SK-N-SH (cell line): ENCODE measurements around the gene LMNTD2. TPM values are rescaled to one million over a fixed set of nuclear protein-coding genes. Genes with fewer than 3 reads are reported as not detected.

Source experiments
- CTCF ChIA-PET: fragments of 300-600, 350-600 bp; formaldehyde crosslinking; extraction: SDS; loops from one replicate; lab custom pipeline; 2021; lab: Yijun Ruan, JAX
- POLR2A ChIA-PET: fragments of 350-600 bp; sonication (Branson Sonifier 250); formaldehyde crosslinking; extraction: SDS; loops from one replicate; lab custom pipeline; 2020; ENCODE audit warnings: antibody characterized with exemption, inconsistent platforms; lab: Yijun Ruan, JAX
- DNase-seq: peaks from one replicate; pipeline ENCODE4 v3.0.0; 2012
- H2AFZ ChIP-seq: fragments of 200-600 bp; sonication (generic); 2 replicates; pipeline ENCODE4 v1.8.1; 2016; ENCODE audit warnings: antibody characterized with exemption, mild to moderate bottlenecking, low read depth
- H3F3A ChIP-seq: fragments of 200-600 bp; sonication (generic); replicated peaks from 2 replicates; pipeline ENCODE3; 2016; ENCODE audit warnings: antibody characterized with exemption, mild to moderate bottlenecking; ENCODE audit not compliant: insufficient read depth
- H3K27ac ChIP-seq, 2 experiments: fragments of 200-500 bp in 1 of 2; fragments of 200-600 bp in 1 of 2; sonication (Bioruptor generic) in 1 of 2; sonication (generic), shearing (Covaris generic) in 1 of 2; 2 replicates each; pipeline versions ENCODE4 v1.5.1 to v1.6.1; 2014 to 2016; ENCODE audit warnings: low read depth in 2 of 2, inconsistent platforms in 1 of 2, low read length in 1 of 2, mild to moderate bottlenecking in 1 of 2, mixed read lengths in 1 of 2
- H3K27me3 ChIP-seq: fragments of 200-600 bp; sonication (generic), shearing (Covaris generic); 2 replicates; pipeline ENCODE4 v1.6.1; 2016; ENCODE audit warnings: mixed run types; ENCODE audit not compliant: insufficient read depth
- H3K36me3 ChIP-seq, 2 experiments: fragments of 200-500 bp in 1 of 2; fragments of 200-600 bp in 1 of 2; sonication (Bioruptor generic) in 1 of 2; sonication (generic) in 1 of 2; replicated peaks in 1 of 2; 2 replicates each; pipeline versions ENCODE3 to v1.5.1; 2014 to 2016; ENCODE audit warnings: low read length in 1 of 2, mild to moderate bottlenecking in 1 of 2; ENCODE audit not compliant: insufficient read depth in 2 of 2, control insufficient read depth in 1 of 2
- H3K4me1 ChIP-seq, 2 experiments: fragments of 200-500 bp in 1 of 2; fragments of 200-600 bp in 1 of 2; sonication (Bioruptor generic) in 1 of 2; sonication (generic), shearing (Covaris generic) in 1 of 2; 2 replicates each; pipeline versions ENCODE4 v1.5.1 to v1.6.1; 2014 to 2016; ENCODE audit warnings: low read depth in 1 of 2, low read length in 1 of 2, mixed run types in 1 of 2; ENCODE audit not compliant: insufficient read depth in 2 of 2, control insufficient read depth in 1 of 2
- H3K4me2 ChIP-seq: fragments of 200-600 bp; sonication (generic), shearing (Covaris generic); 2 replicates; pipeline ENCODE4 v1.6.1; 2017; ENCODE audit warnings: mixed run types
- H3K4me3 ChIP-seq, 2 experiments: fragments of 200-500 bp in 1 of 2; fragments of 200-600 bp in 1 of 2; sonication (Bioruptor generic) in 1 of 2; sonication (generic), shearing (Covaris generic) in 1 of 2; 2 replicates each; pipeline versions ENCODE4 v1.5.1 to v1.8.1; 2014 to 2016; ENCODE audit warnings: low read depth in 2 of 2, inconsistent platforms in 1 of 2, low read length in 1 of 2, mild to moderate bottlenecking in 1 of 2, mixed read lengths in 1 of 2, moderate library complexity in 1 of 2
- H3K79me2 ChIP-seq: fragments of 200-600 bp; sonication (generic); 2 replicates; pipeline ENCODE4 v1.8.1; 2017; ENCODE audit warnings: mild to moderate bottlenecking; ENCODE audit not compliant: insufficient read depth
- H3K9ac ChIP-seq: fragments of 200-600 bp; sonication (generic); 2 replicates; pipeline ENCODE4 v1.6.1; 2017; ENCODE audit warnings: mixed run types
- H3K9me2 ChIP-seq: fragments of 200-600 bp; sonication (generic); 2 replicates; pipeline ENCODE4 v1.6.1; 2017; ENCODE audit warnings: mixed run types
- H3K9me3 ChIP-seq: fragments of 200-600 bp; sonication (generic); 2 replicates; pipeline ENCODE4 v1.6.1; 2017; ENCODE audit warnings: mixed run types, mild to moderate bottlenecking, moderate library complexity
- H4K20me1 ChIP-seq: fragments of 200-600 bp; sonication (generic); 2 replicates; pipeline ENCODE4 v1.6.1; 2017; ENCODE audit warnings: mild to moderate bottlenecking, mixed run types; ENCODE audit not compliant: insufficient read depth
- CHD2 ChIP-seq: fragments of 150-350 bp; IDR thresholded peaks from 2 replicates; pipeline ENCODE4 v1.6.1; 2018; ENCODE audit warnings: low read length; ENCODE audit not compliant: partially characterized antibody
- FOSL2 ChIP-seq: IDR thresholded peaks from 2 replicates; pipeline ENCODE4 v1.4.0; 2012; ENCODE audit warnings: low read depth, mild to moderate bottlenecking, moderate library complexity, borderline replicate concordance
- GABPA ChIP-seq: IDR thresholded peaks from 2 replicates; pipeline ENCODE4 v1.4.0; 2012; ENCODE audit warnings: low read depth, mild to moderate bottlenecking
- IRF3 ChIP-seq: fragments of 150-350 bp; IDR thresholded peaks from 2 replicates; pipeline ENCODE4 v1.6.1; 2016; ENCODE audit warnings: mild to moderate bottlenecking, low read depth, low read length
- JUND ChIP-seq: IDR thresholded peaks from 2 replicates; pipeline ENCODE4 v1.4.0; 2012
- MEF2A ChIP-seq: IDR thresholded peaks from 2 replicates; pipeline ENCODE4 v1.4.0; 2012; ENCODE audit warnings: low read depth, borderline replicate concordance
- NFIC ChIP-seq: IDR thresholded peaks from 2 replicates; pipeline ENCODE4 v1.4.0; 2012; ENCODE audit warnings: borderline replicate concordance
- PBX3 ChIP-seq: IDR thresholded peaks from 2 replicates; pipeline ENCODE4; 2012
- RAD21 ChIP-seq: IDR thresholded peaks from 2 replicates; pipeline ENCODE4 v1.6.1; 2012; ENCODE audit warnings: mild to moderate bottlenecking, low read length
- RCOR1 ChIP-seq: fragments of 150-350 bp; IDR thresholded peaks from 2 replicates; pipeline ENCODE4 v1.6.1; 2017; ENCODE audit warnings: antibody characterized with exemption, low read length
- TCF12 ChIP-seq: IDR thresholded peaks from 2 replicates; pipeline ENCODE4 v1.4.0; 2012
- TEAD4 ChIP-seq: IDR thresholded peaks from 2 replicates; pipeline ENCODE4 v1.4.0; 2012; ENCODE audit warnings: mild to moderate bottlenecking, borderline replicate concordance; ENCODE audit not compliant: insufficient read depth
- USF1 ChIP-seq: IDR thresholded peaks from 2 replicates; pipeline ENCODE4 v1.4.0; 2012; ENCODE audit warnings: low read depth, borderline replicate concordance
- YY1 ChIP-seq: IDR thresholded peaks from 2 replicates; pipeline ENCODE4 v1.4.0; 2012; ENCODE audit warnings: low read depth, mild to moderate bottlenecking
- WGBS: methylation state at CpG from one replicate; pipeline ENCODE4 v1.1.6; 2017; ENCODE audit warnings: low lambda C conversion rate; 5-methylcytosine and 5-hydroxymethylcytosine counted together
- polyA plus RNA-seq, 3 experiments: library from polyadenylated mRNA; depleted of rRNA; stranded (reverse); fragments of >200 nt; gene quantifications; 2 replicates each; pipeline ENCODE4 v1.2.3, GENCODE V29; 2012
- TF ChIP-seq, protein P1 (sequence below): IDR thresholded peaks from 2 replicates; pipeline ENCODE4 v1.4.0; 2012; ENCODE audit warnings: low read depth
- TF ChIP-seq, protein P2 (sequence below): IDR thresholded peaks from 2 replicates; pipeline ENCODE4 v1.6.1; 2012; ENCODE audit warnings: mild to moderate bottlenecking, low read depth, low read length, moderate library complexity

Gene LMNTD2
- polyA plus RNA-seq, 1 of the 3 experiments (the other 2 are of a cell fraction): 2.4 TPM

GRCh38 chr11:603154-603553 lies 42.6 kb upstream of the LMNTD2 start:
- H2AFZ ChIP-seq: no peak overlapping the region
- no peak overlapping the region for H3K4me2 ChIP-seq
- no peak overlapping the region for H3K9ac ChIP-seq
- no peak overlapping the region for H3K4me3 ChIP-seq
- no peak overlapping the region for H3K27ac ChIP-seq
- peaks cover 15% of the 10 kb centered on the region; the same call in 1 of the 2 replicates for H4K20me1 ChIP-seq
- no peaks in the 10 kb centered on the region for H3K9me2 ChIP-seq
- DNase-seq: no peak
- no peaks in the 10 kb centered on the region for H3K27me3 ChIP-seq
- no peaks in the 10 kb centered on the region for H3K9me3 ChIP-seq
- H3K4me1 ChIP-seq: peaks cover 4 to 14% of the 10 kb centered on the region in 2 experiments; a peak in 1 of 4 replicates
- TF ChIP-seq TEAD4 (no peak), JUND (no peak), IRF3 (no peak), GABPA (no peak), RAD21 (no peak), FOSL2 (no peak)
- TF ChIP-seq, all 33 proteins: peak for 0
- peaks cover 47 to 70% of the 10 kb centered on the region in 2 experiments for H3K36me3 ChIP-seq
- H3K79me2 ChIP-seq: peaks cover 17% of the 10 kb centered on the region; the same call in 1 of the 2 replicates
- 92% methylated on average over 11 of the region's 13 CpGs for WGBS
- ChIA-PET CTCF (interaction anchor here (0.9 to 1.0 kb wide), 2 partner anchors 48 to 124 kb away, joined by 3 read pairs; no protein-coding TSS in a partner anchor), POLR2A (no interaction called here)
- no peaks in the 10 kb centered on the region for H3F3A ChIP-seq

- POLR2A ChIA-PET: no interaction called here
- Histone ChIP-seq H3K4me3 (no peak overlapping the region), H3K4me1 (peaks cover 4 to 13% of the 10 kb centered on the region in 2 experiments; a peak in 1 of 4 replicates), H3K9me3 (no peaks in the 10 kb centered on the region), H3K36me3 (peaks cover 38 to 67% of the 10 kb centered on the region in 2 experiments), H3K9me2 (no peaks in the 10 kb centered on the region), H3K79me2 (peaks cover 14% of the 10 kb centered on the region; the same call in 1 of the 2 replicates), H2AFZ (no peak overlapping the region), H3K27me3 (no peaks in the 10 kb centered on the region), H3K4me2 (no peak overlapping the region), H4K20me1 (peaks cover 18% of the 10 kb centered on the region; the same call in 1 of the 2 replicates), H3F3A (no peaks in the 10 kb centered on the region), H3K27ac (no peak overlapping the region), H3K9ac (no peak overlapping the region)
- DNase-seq: no peak
- CTCF ChIA-PET: interaction anchor here (1.2 to 1.3 kb wide), 2 partner anchors 31 to 46 kb away, joined by 3 to 4 read pairs; no protein-coding TSS in a partner anchor
- WGBS: 96% methylated on average over 22 of the region's 23 CpGs
- TF ChIP-seq RCOR1: no peak
- TF ChIP-seq MEF2A: no peak
- TF ChIP-seq RAD21: no peak
- TF ChIP-seq, protein P1, sequence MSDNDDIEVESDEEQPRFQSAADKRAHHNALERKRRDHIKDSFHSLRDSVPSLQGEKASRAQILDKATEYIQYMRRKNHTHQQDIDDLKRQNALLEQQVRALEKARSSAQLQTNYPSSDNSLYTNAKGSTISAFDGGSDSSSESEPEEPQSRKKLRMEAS: no peak
- TF ChIP-seq, protein P2, sequence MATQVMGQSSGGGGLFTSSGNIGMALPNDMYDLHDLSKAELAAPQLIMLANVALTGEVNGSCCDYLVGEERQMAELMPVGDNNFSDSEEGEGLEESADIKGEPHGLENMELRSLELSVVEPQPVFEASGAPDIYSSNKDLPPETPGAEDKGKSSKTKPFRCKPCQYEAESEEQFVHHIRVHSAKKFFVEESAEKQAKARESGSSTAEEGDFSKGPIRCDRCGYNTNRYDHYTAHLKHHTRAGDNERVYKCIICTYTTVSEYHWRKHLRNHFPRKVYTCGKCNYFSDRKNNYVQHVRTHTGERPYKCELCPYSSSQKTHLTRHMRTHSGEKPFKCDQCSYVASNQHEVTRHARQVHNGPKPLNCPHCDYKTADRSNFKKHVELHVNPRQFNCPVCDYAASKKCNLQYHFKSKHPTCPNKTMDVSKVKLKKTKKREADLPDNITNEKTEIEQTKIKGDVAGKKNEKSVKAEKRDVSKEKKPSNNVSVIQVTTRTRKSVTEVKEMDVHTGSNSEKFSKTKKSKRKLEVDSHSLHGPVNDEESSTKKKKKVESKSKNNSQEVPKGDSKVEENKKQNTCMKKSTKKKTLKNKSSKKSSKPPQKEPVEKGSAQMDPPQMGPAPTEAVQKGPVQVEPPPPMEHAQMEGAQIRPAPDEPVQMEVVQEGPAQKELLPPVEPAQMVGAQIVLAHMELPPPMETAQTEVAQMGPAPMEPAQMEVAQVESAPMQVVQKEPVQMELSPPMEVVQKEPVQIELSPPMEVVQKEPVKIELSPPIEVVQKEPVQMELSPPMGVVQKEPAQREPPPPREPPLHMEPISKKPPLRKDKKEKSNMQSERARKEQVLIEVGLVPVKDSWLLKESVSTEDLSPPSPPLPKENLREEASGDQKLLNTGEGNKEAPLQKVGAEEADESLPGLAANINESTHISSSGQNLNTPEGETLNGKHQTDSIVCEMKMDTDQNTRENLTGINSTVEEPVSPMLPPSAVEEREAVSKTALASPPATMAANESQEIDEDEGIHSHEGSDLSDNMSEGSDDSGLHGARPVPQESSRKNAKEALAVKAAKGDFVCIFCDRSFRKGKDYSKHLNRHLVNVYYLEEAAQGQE: no peak
- no peak for TF ChIP-seq USF1
- no peak for TF ChIP-seq TCF12
- TF ChIP-seq NFIC: no peak
- no peak for TF ChIP-seq PBX3
- no peak for TF ChIP-seq JUND
- TF ChIP-seq IRF3: no peak
- no peak for TF ChIP-seq YY1
- no peak for TF ChIP-seq CHD2
- no peak for TF ChIP-seq TEAD4
Observed at GRCh38 chr11:601573-602245, 41.2 kb upstream of the LMNTD2 start.
